CD4-positive, alpha-beta T cell treated with Interleukin-12 subunit alpha and Interleukin-12 subunit beta, for 1 hour (primary cell): ENCODE data around the gene GNAT3.

ENCODE experiments used
- DNase-seq: peaks from one replicate; pipeline ENCODE4 v3.0.0-alpha.2; 2020

Gene GNAT3

GRCh38 chr7:80460857-80461256 is 51.0 kb downstream of the GNAT3 start:
- DNase-seq, result no peak

DNA sequence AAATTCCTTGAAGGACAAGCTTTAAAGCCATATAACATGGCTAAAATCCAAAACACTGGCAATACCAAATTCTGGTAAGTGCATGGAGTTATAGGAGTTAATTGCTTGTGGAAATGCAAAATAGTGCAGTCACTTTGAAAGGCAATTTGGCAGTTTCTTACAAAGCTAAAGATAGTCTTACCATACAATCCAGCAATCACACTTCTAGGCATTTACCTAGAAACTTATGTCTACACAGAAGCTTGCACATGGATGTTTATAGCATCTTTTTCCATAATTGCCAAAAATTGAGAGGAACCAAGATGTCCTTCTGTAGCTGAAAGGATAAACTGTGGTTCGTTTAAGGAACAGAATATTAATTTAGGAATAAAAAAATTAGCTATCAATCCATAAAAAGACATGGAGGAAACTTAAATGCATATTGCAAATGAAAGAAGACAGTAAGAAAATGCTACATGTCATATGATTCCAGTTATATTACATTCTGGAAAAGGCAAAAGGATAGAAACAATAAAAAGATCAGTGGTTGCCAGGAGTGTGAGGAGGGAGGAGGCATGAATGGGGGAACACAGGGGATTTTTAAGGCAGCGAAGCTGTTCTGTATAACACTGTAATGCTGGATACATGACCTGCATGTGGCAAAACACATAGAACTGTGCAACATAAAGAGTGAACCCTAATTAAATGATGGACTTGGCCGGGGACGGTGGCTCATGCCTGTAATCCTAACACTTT is 51.9 kb downstream of the GNAT3 start:
- no peak for DNase-seq

DNA sequence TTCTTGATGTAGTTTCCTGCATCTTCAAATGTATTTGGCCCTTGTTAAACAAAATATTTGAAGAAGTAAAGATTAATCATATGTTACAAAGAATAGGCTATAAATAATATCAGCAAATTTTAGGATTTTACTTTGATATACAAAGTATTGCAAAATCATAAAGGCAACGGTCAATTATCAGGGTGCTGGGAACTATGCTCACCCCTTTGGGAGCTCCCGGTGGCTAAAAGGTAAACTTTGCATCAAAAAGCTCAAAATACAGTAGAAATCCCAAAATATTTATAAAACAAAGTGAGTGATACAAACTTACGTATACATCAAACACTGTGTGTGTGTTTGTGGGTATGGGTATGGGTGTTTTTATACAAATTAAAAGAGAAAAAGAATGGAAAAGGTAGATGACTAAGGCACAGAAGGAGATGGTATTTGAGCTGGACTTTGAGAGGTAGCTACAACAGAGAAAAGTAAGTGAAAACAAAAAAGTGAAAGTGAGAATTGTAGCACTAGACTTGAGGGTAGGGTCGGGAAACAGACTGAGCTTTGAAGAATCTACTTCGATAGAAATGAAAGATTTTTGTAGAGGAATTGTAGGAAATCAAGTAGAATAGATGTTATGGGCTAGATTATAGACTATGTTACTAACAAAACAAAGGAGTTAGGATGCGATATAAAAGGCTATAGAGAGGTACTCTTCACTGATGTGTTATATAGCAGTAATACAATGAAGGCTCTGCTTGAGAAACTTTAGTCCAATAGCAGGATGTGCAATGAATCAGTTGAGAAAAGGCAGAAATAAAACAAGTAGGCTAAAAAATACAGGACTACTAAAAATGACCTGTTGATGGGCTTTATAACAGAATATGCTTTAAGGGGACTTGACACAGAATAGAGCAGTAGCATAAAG is 52.8 kb downstream of the GNAT3 start:
- DNase-seq, result no peak

- no peak for DNase-seq
Measured at GRCh38 chr7:80453699-80454340, 58.0 kb downstream of the GNAT3 start.

GRCh38 chr7:80450621-80451308 is 61.1 kb downstream of the GNAT3 start:
- no peak for DNase-seq

GRCh38 chr7:80449836-80450235 is 62.0 kb downstream of the GNAT3 start:
- DNase-seq, result no peak

DNA sequence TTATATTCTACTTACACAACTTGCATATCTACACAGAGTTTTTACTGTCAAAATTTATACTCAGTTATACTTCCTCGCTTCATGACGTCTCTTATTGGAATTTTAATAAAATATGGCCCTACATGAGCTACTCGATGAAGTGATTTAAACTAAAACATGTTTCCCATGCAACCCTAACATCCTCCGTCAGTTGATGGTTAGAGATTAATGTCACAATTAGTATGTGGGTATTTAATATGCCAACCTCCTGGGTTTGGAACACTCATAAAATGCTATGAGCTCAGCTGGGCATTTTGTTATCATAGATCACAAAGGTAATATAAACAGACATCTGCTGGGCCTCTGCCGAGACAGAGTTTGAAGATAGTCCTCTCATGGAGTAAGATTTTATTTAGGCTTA is 66.5 kb downstream of the GNAT3 start:
- DNase-seq, result no peak

GRCh38 chr7:80444811-80445210 is 67.1 kb downstream of the GNAT3 start:
- DNase-seq, result no peak

DNA sequence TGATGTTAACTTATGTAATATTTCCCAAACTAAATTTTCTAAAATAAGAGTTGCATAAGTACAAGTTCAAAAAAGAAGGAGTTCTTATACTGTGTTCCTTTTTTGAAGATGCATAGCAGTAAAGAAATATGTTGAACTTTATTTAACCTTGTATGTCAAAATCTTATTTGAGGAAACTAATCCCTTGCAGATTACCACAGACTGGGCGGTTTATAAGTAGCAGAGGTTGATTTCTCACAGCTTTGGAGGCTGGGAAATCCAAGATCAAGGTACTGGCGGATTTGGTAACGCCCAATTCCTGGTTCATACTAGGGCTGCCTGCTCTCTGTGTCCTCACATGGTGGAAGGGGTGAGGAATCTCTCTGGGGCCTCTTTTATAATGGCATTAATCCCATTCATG is 68.5 kb downstream of the GNAT3 start:
- no peak for DNase-seq

DNA sequence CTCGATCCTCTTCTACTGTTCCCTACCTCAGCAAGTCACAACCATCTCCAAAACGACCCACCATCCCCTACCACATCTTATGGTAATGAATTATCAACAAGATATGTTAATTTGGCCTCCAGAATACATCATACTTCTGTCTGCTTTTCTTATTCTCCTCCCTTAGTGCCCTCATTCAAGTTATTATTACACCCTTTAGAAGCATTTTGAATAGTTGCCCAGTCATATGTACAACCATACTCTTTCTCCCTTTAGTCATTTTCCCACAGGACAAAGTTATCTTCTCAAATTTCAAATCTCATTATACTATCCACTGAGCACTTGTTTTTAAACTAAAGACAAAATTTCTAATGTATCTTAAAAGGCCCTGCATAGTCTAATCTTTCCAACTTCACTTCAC is 71.0 kb downstream of the GNAT3 start:
- DNase-seq, result no peak

DNA sequence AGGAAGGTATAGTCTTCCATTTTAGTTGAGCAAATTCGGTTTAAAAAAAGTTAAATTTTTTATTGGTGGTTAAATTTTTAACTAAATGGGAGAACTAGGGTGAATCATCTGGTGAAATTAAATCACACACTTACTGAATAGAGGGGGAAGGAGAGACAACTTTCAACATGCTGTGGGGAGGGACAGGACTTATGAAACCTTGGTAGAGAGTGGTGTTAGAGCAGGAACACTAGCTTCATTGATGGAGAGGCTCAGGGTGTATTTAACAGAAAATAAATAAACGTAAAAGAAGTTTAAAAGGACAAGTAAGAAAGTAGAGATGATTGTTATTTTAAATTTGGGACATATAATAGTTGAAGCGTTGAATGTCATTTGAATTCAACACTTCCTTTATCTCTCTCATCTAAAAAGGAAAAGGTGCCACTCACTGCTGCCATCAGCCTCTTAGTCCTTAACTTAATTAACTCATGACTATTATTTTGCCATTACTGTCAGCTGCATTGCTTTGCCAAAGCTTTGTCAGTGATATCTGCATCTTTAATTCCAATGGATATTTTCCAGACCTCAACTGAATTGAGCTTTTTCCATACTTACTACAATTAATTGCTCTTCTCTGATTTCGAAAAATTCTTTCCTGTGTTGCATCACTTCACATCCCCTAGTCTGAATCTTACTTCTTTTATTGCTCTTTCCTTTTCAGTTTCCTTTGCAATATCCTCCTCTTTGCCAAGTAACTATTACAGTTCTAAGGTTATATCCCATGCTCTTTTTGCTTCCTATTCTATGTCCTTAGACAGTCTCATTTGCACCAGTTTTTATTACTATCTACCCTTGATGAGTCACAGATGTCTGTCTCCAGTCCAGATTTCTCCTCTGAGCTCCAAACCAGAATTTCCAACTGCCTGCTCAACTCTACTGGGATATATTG is 71.7 kb downstream of the GNAT3 start:
- DNase-seq, result no peak

- no peak for DNase-seq
Measured at GRCh38 chr7:80435521-80435920, 76.3 kb downstream of the GNAT3 start.

GRCh38 chr7:80434047-80434446 is 77.8 kb downstream of the GNAT3 start:
- DNase-seq, result no peak

GRCh38 chr7:80432166-80432565 is 79.7 kb downstream of the GNAT3 start:
- DNase-seq, result no peak

DNA sequence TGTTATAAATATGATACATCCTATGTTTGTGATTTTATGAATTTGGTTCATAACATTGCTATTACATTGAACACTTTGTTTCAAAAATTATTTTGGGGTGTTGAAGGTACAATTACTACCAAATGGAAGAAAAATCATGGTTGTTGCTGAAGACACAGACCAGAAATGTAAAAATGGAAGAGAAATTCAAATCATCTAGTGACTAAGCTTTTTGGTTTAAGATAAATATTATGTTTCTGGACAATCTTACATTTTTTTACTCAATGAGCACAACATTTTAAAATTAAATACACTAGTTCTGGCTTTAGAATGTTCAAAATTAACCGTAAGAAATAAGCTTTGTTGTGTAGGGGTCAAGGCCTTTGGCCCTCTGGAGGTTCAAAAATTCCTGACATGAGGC is 82.7 kb downstream of the GNAT3 start:
- no peak for DNase-seq

- DNase-seq, result no peak
Measured at GRCh38 chr7:80428161-80429054, 83.5 kb downstream of the GNAT3 start.

- no peak for DNase-seq
Measured at GRCh38 chr7:80427218-80427617, 84.6 kb downstream of the GNAT3 start.

DNA sequence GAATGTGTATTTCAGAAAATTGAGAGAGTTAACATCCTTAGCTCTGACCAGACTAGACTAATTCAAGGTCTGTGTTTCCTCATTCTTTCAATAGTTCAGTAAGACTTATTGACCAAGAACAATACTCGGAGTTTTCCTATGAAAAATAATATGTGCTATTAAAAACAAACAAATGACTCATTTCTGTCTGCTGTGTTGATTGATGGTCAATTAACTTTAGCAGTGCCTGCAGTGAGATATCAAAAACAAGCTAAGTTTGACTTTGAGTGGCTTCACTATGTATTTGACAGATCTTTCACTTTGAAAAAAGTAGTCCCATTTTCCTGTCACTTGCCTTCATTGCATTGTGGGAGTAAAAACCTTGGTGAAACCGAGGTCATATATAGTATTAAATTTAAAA is 91.0 kb downstream of the GNAT3 start:
- DNase-seq, result no peak

- DNase-seq, result no peak
Measured at GRCh38 chr7:80417211-80417793, 94.6 kb downstream of the GNAT3 start.

- DNase-seq, result no peak
Measured at GRCh38 chr7:80415522-80415921, 96.3 kb downstream of the GNAT3 start.

- no peak for DNase-seq
Measured at GRCh38 chr7:80415114-80415513, 96.8 kb downstream of the GNAT3 start.
